ENCODE measurements around the gene VWA8.

The VWA8 gene

GRCh38 chr13:41608111-41608838 is 352.6 kb downstream of the VWA8 start:
- TF ChIP-seq, protein P1, sequence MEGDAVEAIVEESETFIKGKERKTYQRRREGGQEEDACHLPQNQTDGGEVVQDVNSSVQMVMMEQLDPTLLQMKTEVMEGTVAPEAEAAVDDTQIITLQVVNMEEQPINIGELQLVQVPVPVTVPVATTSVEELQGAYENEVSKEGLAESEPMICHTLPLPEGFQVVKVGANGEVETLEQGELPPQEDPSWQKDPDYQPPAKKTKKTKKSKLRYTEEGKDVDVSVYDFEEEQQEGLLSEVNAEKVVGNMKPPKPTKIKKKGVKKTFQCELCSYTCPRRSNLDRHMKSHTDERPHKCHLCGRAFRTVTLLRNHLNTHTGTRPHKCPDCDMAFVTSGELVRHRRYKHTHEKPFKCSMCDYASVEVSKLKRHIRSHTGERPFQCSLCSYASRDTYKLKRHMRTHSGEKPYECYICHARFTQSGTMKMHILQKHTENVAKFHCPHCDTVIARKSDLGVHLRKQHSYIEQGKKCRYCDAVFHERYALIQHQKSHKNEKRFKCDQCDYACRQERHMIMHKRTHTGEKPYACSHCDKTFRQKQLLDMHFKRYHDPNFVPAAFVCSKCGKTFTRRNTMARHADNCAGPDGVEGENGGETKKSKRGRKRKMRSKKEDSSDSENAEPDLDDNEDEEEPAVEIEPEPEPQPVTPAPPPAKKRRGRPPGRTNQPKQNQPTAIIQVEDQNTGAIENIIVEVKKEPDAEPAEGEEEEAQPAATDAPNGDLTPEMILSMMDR (IDR thresholded peaks at IDR 0.05) = no peak

DNA sequence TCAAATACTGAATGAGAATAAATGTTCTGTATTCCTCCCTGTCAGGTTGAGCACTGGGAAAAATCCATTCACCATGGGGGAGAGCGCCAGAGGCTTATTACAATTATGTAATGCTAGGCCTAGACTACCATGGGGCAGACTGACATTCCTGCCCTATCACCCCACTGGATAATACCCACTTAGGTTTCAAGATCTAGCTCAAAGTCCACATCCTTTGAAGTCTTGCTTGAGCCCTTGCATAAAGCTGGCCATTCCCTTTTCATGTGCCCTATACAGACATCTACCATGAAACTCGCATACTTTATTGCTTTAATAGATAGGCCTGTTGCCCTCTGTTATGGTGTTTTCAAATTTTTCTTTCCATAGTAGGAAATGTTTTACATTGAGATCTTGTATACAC is 354.3 kb downstream of the VWA8 start:
- TF ChIP-seq, protein P1 (IDR thresholded peaks at IDR 0.05) = no peak

DNA sequence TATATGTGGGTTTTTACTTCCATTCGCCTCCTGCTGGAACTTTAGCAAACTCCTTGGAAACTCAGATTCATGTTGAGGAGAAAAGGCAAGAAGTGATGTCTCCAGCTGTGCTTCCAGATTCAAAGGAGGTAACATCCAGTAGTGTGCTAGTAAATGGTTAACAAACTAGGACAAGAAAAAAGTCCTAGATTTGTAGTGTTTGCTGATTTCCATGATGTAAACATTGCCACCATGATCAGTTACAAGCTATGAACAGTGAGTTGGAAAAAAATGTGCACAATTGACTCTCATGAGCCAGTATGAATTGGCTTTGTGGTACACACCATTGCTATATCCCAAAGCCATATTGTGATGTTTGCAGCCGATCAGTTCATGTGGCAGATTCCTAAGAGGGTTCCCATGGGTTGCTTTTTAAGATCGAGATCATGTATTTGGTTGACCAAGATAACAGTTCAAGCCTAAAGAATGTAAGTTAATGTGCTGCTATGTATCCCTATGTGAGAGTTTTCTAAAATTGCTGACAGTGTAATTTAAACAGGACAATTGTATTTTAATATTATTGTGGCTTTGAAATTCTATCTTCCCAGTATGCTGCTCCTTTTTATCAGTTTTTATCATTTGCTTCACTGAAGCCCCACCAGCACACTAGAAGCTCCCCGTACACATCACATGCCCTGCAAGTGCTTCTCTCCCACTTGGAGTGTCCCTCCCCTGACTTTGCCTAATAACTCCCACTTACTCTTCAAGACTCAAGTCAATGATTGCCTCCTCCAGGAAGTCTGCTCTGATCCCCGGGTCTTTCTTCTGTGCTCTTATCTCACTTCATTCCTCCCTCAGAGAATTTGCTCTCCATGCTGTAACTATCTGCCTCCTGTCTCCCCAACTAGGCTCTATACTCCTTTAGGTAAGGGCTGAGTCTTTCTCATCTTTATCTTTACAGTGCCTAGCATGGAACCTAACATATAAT is 355.3 kb downstream of the VWA8 start:
- TF ChIP-seq, protein P1 (IDR thresholded peaks at IDR 0.05) = no peak

DNA sequence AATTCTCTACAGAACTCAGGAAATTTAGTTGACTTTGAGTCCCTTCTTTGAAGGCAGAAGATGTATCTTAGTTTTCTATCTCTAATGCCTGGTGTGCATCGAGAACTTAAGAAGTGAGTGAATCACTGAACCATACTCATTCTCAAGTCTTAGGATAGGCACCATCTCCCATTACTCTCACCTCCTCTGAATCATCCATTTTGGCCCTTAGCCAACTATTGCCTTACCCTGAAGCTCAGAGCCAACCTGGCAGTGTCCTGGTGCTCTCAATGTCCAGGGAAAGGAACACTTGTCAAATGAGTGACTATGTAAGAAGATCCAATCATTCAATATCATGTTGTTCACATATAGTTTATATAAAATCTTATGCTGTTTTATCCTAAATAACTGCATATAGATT is 357.0 kb downstream of the VWA8 start:
- TF ChIP-seq, protein P1 (IDR thresholded peaks at IDR 0.05) = no peak

DNA sequence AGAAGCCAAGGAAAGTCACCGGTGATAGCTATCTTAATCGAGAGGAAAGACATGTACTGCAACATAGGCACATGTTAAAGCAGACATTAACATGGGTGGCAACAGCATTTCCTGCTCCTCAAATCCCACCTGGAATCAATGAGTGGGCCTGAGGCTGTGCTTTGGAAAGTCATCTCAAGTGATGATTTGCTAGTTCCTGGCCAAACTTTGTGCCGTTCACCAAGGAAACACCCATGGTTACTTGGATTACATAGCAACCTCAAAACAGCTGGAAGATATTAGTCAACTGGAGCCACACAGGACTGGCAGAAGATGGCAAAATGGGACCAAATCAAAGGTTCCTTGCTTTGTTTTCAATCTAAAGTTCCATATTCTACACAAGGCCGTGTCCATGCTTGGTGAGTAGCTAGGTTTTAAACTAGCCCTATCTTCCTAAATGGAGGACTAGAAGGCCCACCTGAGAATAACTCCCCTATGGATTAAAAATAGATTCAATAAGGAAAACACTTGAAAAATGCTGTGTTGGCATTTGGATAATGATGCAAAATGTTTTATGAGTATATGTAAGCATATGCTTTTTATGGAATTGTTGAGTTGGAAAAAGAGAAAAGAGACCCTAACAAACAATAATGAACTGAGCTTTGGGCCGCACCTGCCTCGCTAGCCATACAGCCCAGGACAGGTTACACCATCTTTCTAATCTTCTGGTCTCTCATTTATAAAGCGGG is 359.0 kb downstream of the VWA8 start:
- TF ChIP-seq, protein P1 (IDR thresholded peaks at IDR 0.05) = no peak

DNA sequence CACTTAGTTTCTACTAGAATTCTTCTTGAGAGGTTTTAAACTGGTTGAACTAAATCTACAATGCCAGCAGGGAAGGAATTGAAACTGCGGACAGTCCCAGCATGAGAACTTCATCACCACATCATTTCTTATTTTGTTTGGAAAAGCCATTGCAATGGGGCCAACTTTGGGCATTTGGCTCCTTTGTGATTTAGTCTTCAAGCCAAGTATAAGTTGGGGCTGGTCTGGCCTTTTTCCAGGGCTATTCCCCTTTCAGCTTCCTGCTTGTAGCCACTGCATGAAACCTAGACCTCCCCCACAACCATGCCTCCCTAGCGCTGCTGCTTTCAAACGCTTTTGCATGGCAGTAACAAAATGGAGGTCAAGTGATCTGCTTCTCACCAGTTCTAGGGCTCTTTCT is 361.3 kb downstream of the VWA8 start:
- TF ChIP-seq, protein P1 (IDR thresholded peaks at IDR 0.05) = no peak

DNA sequence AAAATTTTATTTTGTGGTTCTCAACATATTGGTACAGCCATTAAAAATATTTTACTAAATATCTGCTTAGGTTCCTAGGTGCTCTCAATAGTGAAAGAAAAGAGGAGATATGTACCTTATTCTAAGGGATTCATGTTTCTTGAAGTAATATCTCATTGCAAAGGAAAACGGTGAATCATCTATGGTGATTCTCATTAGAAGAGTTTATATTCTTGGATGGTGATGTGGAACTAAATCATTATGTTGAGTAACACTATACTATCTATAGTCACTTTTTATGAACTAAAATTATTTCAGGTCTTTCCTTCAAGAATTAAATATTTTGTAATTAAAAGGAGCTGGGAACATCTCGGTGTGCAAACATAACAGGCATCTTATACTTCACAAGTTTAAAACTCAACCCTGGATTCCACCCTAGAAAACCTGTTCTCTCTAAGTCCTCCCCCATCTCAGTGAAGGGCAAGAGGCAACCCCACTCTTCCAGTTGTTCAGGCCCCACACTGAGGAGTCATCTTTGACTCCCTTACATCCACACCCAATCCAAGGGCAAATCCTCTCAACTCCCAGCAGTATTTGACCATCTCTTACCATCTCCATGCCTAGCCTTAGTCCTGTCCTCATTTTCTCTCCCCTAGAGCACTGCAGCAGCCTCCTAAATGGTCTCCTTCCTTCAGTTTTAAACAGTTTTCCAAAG is 363.4 kb downstream of the VWA8 start:
- TF ChIP-seq, protein P1 (IDR thresholded peaks at IDR 0.05) = no peak
